HCT116 (cell line): ENCODE results near the gene RIPOR2. TPM values are rescaled to one million over a fixed set of nuclear protein-coding genes. Genes with fewer than 3 reads are reported as not detected.

Experiments
- ATAC-seq: fragments of 200-7000 bp; cut with Tn5 transposase; 2 replicates; pipeline ENCODE4 v1.9.1; 2020; ENCODE audit warnings: mild to moderate bottlenecking, moderate library complexity
- BruUV-seq: library from RNA; stranded (reverse); fragments of 400-500 nt; replicated peaks from 2 replicates; lab custom pipeline; 2021; lab: Mats Ljungman, UMichigan
- CTCF ChIA-PET: fragments of 300-600 bp; sonication (Branson Sonifier 250); formaldehyde crosslinking; loops from one replicate; lab custom pipeline; 2021; ENCODE audit warnings: antibody characterized with exemption; lab: Charles Lee
- POLR2A ChIA-PET: fragments of 300-600, 350-600 bp; sonication (Branson Sonifier 250); formaldehyde crosslinking; loops from one replicate; lab custom pipeline; 2021; ENCODE audit warnings: antibody characterized with exemption; lab: Charles Lee
- RAD21 ChIA-PET, 2 experiments: fragments of 300-600 bp; sonication (Branson Sonifier 250); formaldehyde crosslinking; loops; one replicate each; lab custom pipeline; 2023; ENCODE audit warnings: low total read pairs in 2 of 2; ENCODE audit not compliant: uncharacterized antibody in 2 of 2, unreplicated experiment in 2 of 2, low non-redundant PET in 1 of 2; lab: Charles Lee
- DNase-seq: peaks from one replicate; pipeline ENCODE4 v3.0.0-alpha.2; 2010; ENCODE audit warnings: low read depth, low spot score
- H2AFZ ChIP-seq: fragments of 200-600 bp; shearing (Covaris generic), sonication (generic); 2 replicates; pipeline ENCODE4 v1.6.1; 2017; ENCODE audit warnings: low read depth, mixed run types, mixed read lengths, antibody characterized with exemption, low read length; ENCODE audit not compliant: poor library complexity, severe bottlenecking
- H3K27ac ChIP-seq: 2 replicates; pipeline ENCODE4 v1.5.1; 2012; ENCODE audit warnings: low read depth, low read length
- H3K27me3 ChIP-seq: fragments of 200-600 bp; sonication (generic); 2 replicates; pipeline ENCODE4 v1.6.1; 2016; ENCODE audit warnings: mixed run types, low read length, mixed read lengths; ENCODE audit not compliant: insufficient read depth
- H3K36me3 ChIP-seq, 2 experiments: fragments of 200-500 bp in 1 of 2; fragments of 200-600 bp in 1 of 2; sonication (Bioruptor generic) in 1 of 2; sonication (generic) in 1 of 2; 2 replicates each; pipeline versions ENCODE4 v1.5.1 to v1.6.1; 2014 to 2016; ENCODE audit warnings: low read length in 2 of 2, inconsistent platforms in 1 of 2, mixed read lengths in 1 of 2, mixed run types in 1 of 2; ENCODE audit not compliant: insufficient read depth in 2 of 2, control insufficient read depth in 1 of 2
- H3K4me1 ChIP-seq, 2 experiments: fragments of 200-600 bp in 1 of 2; sonication (generic) in 1 of 2; 2 replicates each; pipeline versions ENCODE4 v1.5.1 to v1.6.1; 2012 to 2017; ENCODE audit warnings: low read length in 2 of 2, inconsistent platforms in 1 of 2, mild to moderate bottlenecking in 1 of 2, mixed read lengths in 1 of 2, mixed run types in 1 of 2, moderate library complexity in 1 of 2; ENCODE audit not compliant: insufficient read depth in 2 of 2, control insufficient read depth in 1 of 2
- H3K4me2 ChIP-seq: fragments of 200-600 bp; sonication (generic); 2 replicates; pipeline ENCODE4 v1.6.1; 2017; ENCODE audit warnings: mixed run types, low read length, mixed read lengths
- H3K4me3 ChIP-seq, 2 experiments: fragments of 200-600 bp in 1 of 2; sonication (generic) in 1 of 2; replicated peaks in 1 of 2; 2 replicates each; pipeline ENCODE4 v1.5.1; 2011 to 2016; ENCODE audit warnings: low read length in 2 of 2, control low read depth in 1 of 2, low read depth in 1 of 2, mild to moderate bottlenecking in 1 of 2, mixed read lengths in 1 of 2, mixed run types in 1 of 2
- H3K79me2 ChIP-seq: fragments of 200-600 bp; sonication (generic); 2 replicates; pipeline ENCODE4 v1.6.1; 2017; ENCODE audit warnings: mild to moderate bottlenecking, mixed run types, low read length, moderate library complexity, mixed read lengths; ENCODE audit not compliant: insufficient read depth
- H3K9ac ChIP-seq: fragments of 200-600 bp; sonication (generic); 2 replicates; pipeline ENCODE4 v1.6.1; 2016; ENCODE audit warnings: low read length, mixed read lengths
- H3K9me2 ChIP-seq: fragments of 200-600 bp; sonication (generic), shearing (Covaris generic); 2 replicates; pipeline ENCODE4 v1.6.1; 2017; ENCODE audit warnings: mixed run types, mild to moderate bottlenecking, moderate library complexity; ENCODE audit not compliant: insufficient read depth
- H3K9me3 ChIP-seq, 2 experiments: fragments of 200-500 bp in 1 of 2; fragments of 200-600 bp in 1 of 2; sonication (Bioruptor generic) in 1 of 2; sonication (generic) in 1 of 2; 2 replicates each; pipeline ENCODE4 v1.6.1; 2014 to 2017; ENCODE audit warnings: low read length in 2 of 2, mixed read lengths in 2 of 2, inconsistent platforms in 1 of 2, low read depth in 1 of 2, mild to moderate bottlenecking in 1 of 2, mixed run types in 1 of 2, moderate library complexity in 1 of 2; ENCODE audit not compliant: control insufficient read depth in 1 of 2, insufficient read depth in 1 of 2
- H4K20me1 ChIP-seq: fragments of 200-600 bp; sonication (generic), shearing (Covaris generic); 2 replicates; pipeline ENCODE4 v1.6.1; 2017; ENCODE audit warnings: mixed run types, mild to moderate bottlenecking, moderate library complexity; ENCODE audit not compliant: insufficient read depth
- ATF3 ChIP-seq: IDR thresholded peaks from 2 replicates; pipeline ENCODE4 v1.6.1; 2012
- EZH2phosphoT487 ChIP-seq: fragments of 200-600 bp; IDR thresholded peaks from 2 replicates; pipeline ENCODE4 v1.6.1; 2018; ENCODE audit warnings: antibody characterized with exemption, borderline replicate concordance
- FOSL1 ChIP-seq: IDR thresholded peaks from 2 replicates; pipeline ENCODE4 v1.6.1; 2012; ENCODE audit warnings: low read depth
- JUND ChIP-seq: IDR thresholded peaks from 2 replicates; pipeline ENCODE4 v1.6.1; 2012
- POLR2AphosphoS5 ChIP-seq: IDR thresholded peaks from 2 replicates; pipeline ENCODE4 v1.6.1; 2011; ENCODE audit warnings: mild to moderate bottlenecking, low read depth, low read length, moderate library complexity
- RAD21 ChIP-seq: IDR thresholded peaks from 2 replicates; pipeline ENCODE4 v1.6.1; 2012; ENCODE audit warnings: low read depth, mild to moderate bottlenecking
- REST ChIP-seq: IDR thresholded peaks from 2 replicates; pipeline ENCODE4 v1.6.1; 2012; ENCODE audit warnings: low read depth
- SP1 ChIP-seq: IDR thresholded peaks from 2 replicates; pipeline ENCODE4 v1.6.1; 2012; ENCODE audit warnings: low read depth
- ZNF274 ChIP-seq: fragments of 200-500 bp; sonication (Bioruptor generic); IDR thresholded peaks from 2 replicates; pipeline ENCODE4 v1.6.1; 2014; ENCODE audit warnings: mild to moderate bottlenecking, low read depth, low read length, inconsistent platforms
- intact Hi-C: fragments of 100-400 bp; cut with micrococcal nuclease; formaldehyde crosslinking; loops from 2 replicates; pipeline ENCODE4 v1.10.0; 2022
- total RNA-seq: library from RNA; stranded (reverse); gene quantifications from one replicate; pipeline ENCODE4 v1.2.1, GENCODE V29; 2021; ENCODE audit not compliant: unreplicated experiment

The RIPOR2 gene
- total RNA-seq, 1 experiment from 2014 or later, result 0.44 TPM

GRCh38 chr6:24881376-24881775 lies 54.4 kb downstream of the RIPOR2 start:
- Histone ChIP-seq H3K27ac (no peak overlapping the region), H3K36me3 (no peaks in the 10 kb centered on the region), H3K4me3 (no peak overlapping the region), H3K9ac (no peak overlapping the region)
- TF ChIP-seq REST (no peak), FOSL1 (no peak), ZNF274 (no peak), JUND (no peak), RAD21 (no peak), EZH2phosphoT487 (no peak), SP1 (no peak), ATF3 (no peak), POLR2AphosphoS5 (no peak)
- TF ChIP-seq, all 23 proteins: peak for 0
- H3K9me2 ChIP-seq, result no peaks in the 10 kb centered on the region
- no peak overlapping the region for H3K4me2 ChIP-seq
- RAD21 ChIA-PET, result no interaction called here
- H3K4me1 ChIP-seq, result no peaks in the 10 kb centered on the region
- CTCF ChIA-PET, result no interaction called here
- intact Hi-C loops, result no loop called here
- BruUV-seq, result no TSS peak
- H3K27me3 ChIP-seq, result no peaks in the 10 kb centered on the region
- ATAC-seq (no peak), DNase-seq (no peak)
- no peaks in the 10 kb centered on the region for H4K20me1 ChIP-seq
- H2AFZ ChIP-seq, result no peak overlapping the region
- H3K79me2 ChIP-seq, result no peaks in the 10 kb centered on the region
- H3K9me3 ChIP-seq, result no peaks in the 10 kb centered on the region
- POLR2A ChIA-PET, result no interaction called here
